ENCODE results near the gene FOXN1.
"Not testable (repeated sequence)": the region's sequence is repeated elsewhere in the genome, so short reads cannot be mapped to it uniquely, and the experiment has no call there.

Gene FOXN1

DNA sequence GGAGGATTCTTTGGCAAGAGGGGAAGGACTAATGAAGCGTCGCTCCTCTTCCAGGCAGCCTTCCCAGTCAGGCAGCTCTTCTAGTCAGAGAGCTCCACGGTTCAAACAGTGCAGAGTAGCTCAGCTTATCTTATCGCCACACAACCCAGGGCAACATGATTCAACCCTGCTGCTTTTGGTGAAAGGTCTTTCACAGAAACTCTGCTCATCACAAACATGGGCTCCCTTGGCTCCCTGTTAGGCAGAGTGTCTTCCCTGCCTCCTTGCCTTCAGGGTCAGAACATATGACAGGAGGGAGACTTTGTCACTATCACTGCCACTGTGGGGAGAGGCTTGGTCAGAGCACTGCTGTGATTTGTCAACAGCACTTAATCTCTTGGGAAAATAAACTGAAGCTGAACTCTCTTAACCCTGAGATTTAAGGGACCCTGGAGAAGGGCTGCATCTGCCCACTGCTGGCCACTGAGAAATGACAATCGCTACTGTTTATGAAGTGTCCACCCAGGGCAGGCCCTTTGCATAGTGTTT is 39.6 kb upstream of the FOXN1 start:
- Histone ChIP-seq H3K36me3 (ENCODE audit: control insufficient read depth, insufficient read depth, low read length) (no peaks in the 10 kb centered on the region), H3K4me2 (ENCODE audit: low read length) (no peak overlapping the region), H3K4me1 (no peaks in the 10 kb centered on the region), H3K9ac (no peak overlapping the region), H3K27ac (no peak overlapping the region), H3K27me3 (ENCODE audit: control insufficient read depth, insufficient read depth, low read length) (no peaks in the 10 kb centered on the region), H3K4me3 (ENCODE audit: low read depth, low read length) (no peak overlapping the region), H2AFZ (no peak overlapping the region), H3K79me2 (no peaks in the 10 kb centered on the region), H3K9me3 (ENCODE audit: control insufficient read depth, low read length) (no peaks in the 10 kb centered on the region)
- no peak for TF ChIP-seq CTCF (IDR thresholded peaks at IDR 0.05)

- Histone ChIP-seq H3K9ac (no peak overlapping the region), H3K79me2 (no peaks in the 10 kb centered on the region), H3K27ac (no peak overlapping the region), H3K36me3 (ENCODE audit: control insufficient read depth, insufficient read depth, low read length) (no peaks in the 10 kb centered on the region), H3K27me3 (ENCODE audit: control insufficient read depth, insufficient read depth, low read length) (no peaks in the 10 kb centered on the region), H3K4me1 (no peaks in the 10 kb centered on the region), H3K4me2 (ENCODE audit: low read length) (no peak overlapping the region), H2AFZ (no peak overlapping the region), H3K4me3 (ENCODE audit: low read depth, low read length) (no peak overlapping the region), H3K9me3 (ENCODE audit: control insufficient read depth, low read length) (no peaks in the 10 kb centered on the region)
- no peak for TF ChIP-seq CTCF (IDR thresholded peaks at IDR 0.05)
Observed at GRCh38 chr17:28467456-28468025, 38.6 kb upstream of the FOXN1 start.

DNA sequence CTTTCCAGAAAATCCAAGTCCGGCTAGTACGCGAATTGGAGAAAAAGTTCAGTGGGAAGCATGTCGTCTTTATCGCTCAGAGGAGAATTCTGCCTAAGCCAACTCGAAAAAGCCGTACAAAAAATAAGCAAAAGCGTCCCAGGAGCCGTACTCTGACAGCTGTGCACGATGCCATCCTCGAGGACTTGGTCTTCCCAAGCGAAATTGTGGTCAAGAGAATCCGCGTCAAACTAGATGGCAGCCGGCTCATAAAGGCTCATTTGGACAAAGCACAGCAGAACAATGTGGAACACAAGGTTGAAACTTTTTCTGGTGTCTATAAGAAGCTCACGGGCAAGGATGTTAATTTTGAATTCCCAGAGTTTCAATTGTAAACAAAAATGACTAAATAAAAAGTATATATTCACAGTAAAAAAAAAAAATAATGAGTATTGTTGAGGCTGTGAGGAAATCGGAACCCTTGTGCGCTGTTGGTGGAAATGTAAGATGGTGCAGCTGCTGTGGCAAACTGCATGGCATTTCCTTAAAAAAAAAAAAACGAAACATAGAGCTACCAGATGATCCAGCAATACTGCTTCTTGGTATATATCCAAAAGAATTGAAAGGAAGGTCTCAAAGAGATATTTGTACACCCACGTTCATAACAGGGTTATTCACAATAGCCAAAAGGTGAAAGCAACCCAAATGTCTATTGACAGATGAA is 38.0 kb upstream of the FOXN1 start:
- not testable (repeated sequence) for H3K9ac ChIP-seq; H3K4me1 ChIP-seq; H3K9me3 ChIP-seq (ENCODE audit: control insufficient read depth, low read length); H3K27me3 ChIP-seq (ENCODE audit: control insufficient read depth, insufficient read depth, low read length); H2AFZ ChIP-seq; H3K4me3 ChIP-seq (ENCODE audit: low read depth, low read length); H3K79me2 ChIP-seq; H3K4me2 ChIP-seq (ENCODE audit: low read length); H3K36me3 ChIP-seq (ENCODE audit: control insufficient read depth, insufficient read depth, low read length); H3K27ac ChIP-seq

DNA sequence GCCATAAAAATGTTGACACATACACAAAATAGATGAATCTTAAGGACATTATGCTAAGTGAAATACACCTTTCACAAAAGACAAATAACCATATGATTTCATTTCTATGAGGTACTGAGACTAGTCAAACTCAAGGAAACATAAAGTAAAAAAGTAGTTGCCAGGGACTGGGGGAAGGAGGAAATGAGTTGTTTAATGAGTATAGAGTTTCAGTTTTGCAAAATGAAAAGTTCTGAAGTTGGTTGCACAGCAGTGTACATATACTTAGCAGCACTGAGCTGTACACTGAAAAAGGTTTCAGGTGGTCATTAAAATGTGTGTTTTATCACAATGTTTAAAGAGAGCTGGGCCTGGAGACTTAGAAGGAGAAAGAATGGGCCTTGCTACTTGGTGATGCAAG is 37.4 kb upstream of the FOXN1 start:
- H3K27ac ChIP-seq: no peak overlapping the region
- TF ChIP-seq CTCF (IDR thresholded peaks at IDR 0.05): no peak
- no peaks in the 10 kb centered on the region for H3K4me1 ChIP-seq
- no peak overlapping the region for H3K4me2 ChIP-seq (ENCODE audit: low read length)
- H3K36me3 ChIP-seq (ENCODE audit: control insufficient read depth, insufficient read depth, low read length): no peaks in the 10 kb centered on the region
- H3K27me3 ChIP-seq (ENCODE audit: control insufficient read depth, insufficient read depth, low read length): no peaks in the 10 kb centered on the region
- H3K79me2 ChIP-seq: no peaks in the 10 kb centered on the region
- no peak overlapping the region for H3K9ac ChIP-seq
- no peak overlapping the region for H3K4me3 ChIP-seq (ENCODE audit: low read depth, low read length)
- no peaks in the 10 kb centered on the region for H3K9me3 ChIP-seq (ENCODE audit: control insufficient read depth, low read length)
- no peak overlapping the region for H2AFZ ChIP-seq

GRCh38 chr17:28469376-28469775 is 36.8 kb upstream of the FOXN1 start:
- no peaks in the 10 kb centered on the region for H3K27me3 ChIP-seq (ENCODE audit: control insufficient read depth, insufficient read depth, low read length)
- no peak overlapping the region for H3K4me3 ChIP-seq (ENCODE audit: low read depth, low read length)
- TF ChIP-seq CTCF (IDR thresholded peaks at IDR 0.05): no peak
- H3K4me1 ChIP-seq: no peaks in the 10 kb centered on the region
- no peak overlapping the region for H2AFZ ChIP-seq
- no peak overlapping the region for H3K9ac ChIP-seq
- no peak overlapping the region for H3K27ac ChIP-seq
- no peaks in the 10 kb centered on the region for H3K79me2 ChIP-seq
- no peaks in the 10 kb centered on the region for H3K36me3 ChIP-seq (ENCODE audit: control insufficient read depth, insufficient read depth, low read length)
- H3K9me3 ChIP-seq (ENCODE audit: control insufficient read depth, low read length): no peaks in the 10 kb centered on the region
- no peak overlapping the region for H3K4me2 ChIP-seq (ENCODE audit: low read length)

All from parathyroid adenoma (tissue), 2 donors.